GM18526 (cell line): ENCODE measurements around the gene PEAK1.

Experiments
- POLR2A ChIP-seq: IDR thresholded peaks from 3 replicates; pipeline ENCODE4 v1.6.1; 2011; ENCODE audit not compliant: insufficient read length; ENCODE audit errors: extremely low read depth

PEAK1 gene

DNA sequence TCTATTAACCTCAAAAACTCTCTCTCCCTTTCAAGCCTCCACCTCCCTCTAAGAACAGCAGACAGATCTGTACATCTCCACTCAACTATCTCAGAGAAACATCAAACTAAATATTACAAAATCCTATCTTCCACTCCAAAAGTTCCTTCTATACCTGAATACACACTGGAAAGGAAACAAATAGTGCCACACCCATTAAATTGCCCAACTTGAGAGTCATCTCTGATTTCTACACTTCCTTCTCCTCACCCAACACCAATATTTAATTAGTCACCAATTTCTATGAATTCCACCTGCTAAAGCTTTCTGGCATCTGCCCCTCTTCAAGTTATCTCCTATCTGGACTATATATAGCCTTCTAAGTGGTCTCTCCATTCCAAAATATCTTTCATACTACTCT is 65.8 kb downstream of the PEAK1 start:
- no peak for TF ChIP-seq POLR2A

- no peak for TF ChIP-seq POLR2A
Measured at GRCh38 chr15:77352887-77353286, 67.0 kb downstream of the PEAK1 start.

DNA sequence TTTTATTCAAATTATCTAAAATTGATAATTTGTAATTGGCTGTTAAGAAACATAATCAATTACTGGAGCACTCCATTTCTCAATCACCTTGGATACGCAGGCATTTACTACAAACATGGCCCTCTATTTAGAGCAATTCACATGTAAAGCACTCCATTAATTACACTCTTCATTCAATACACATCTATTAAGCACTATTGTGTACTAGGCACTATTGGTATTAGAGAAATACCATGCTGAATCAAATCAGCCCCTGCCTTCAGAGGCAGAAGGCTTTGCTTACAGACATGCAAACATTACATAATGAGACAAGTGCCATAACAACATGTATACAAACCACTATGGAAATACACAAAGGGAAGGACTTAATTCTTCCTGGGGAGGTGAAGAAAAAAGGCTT is 69.1 kb downstream of the PEAK1 start:
- TF ChIP-seq POLR2A, result no peak

DNA sequence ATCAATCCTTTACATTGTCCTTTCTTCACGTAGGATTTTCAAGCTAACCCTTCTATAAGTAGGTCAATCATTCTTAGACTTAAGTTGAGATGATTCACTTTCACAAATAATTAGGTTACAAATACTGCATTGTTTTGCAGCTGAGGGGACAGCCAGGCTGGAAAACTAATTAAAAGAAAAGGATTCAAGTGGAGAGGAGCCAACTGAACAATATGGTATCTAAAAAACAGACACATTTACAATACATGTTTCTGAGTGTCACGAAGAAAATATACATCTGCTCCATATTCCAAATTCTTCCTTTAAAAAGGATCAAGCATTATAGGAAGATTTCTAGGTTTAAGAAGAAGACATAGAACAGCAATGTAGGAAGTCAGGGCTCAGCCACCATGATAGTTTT is 70.2 kb downstream of the PEAK1 start:
- no peak for TF ChIP-seq POLR2A

DNA sequence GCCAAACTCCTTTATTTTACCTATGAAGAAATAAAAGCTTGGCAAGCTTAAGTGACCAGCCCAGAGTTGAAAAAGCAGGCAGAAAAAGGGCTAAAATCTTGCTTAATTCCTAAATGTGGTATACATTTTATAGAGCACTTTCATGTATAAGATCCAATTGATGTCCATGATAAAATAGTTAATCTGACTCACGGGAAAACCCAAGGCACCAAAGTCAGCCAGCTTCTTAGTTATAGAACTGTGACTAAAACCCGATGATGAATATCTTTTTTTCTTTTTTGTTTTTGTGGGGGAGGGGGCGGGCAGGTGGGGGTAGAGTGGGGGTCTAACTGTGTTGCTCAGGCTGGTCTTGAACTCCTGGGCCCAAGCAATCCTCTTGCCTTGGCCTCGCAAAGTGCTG is 71.4 kb downstream of the PEAK1 start:
- TF ChIP-seq POLR2A, result no peak

DNA sequence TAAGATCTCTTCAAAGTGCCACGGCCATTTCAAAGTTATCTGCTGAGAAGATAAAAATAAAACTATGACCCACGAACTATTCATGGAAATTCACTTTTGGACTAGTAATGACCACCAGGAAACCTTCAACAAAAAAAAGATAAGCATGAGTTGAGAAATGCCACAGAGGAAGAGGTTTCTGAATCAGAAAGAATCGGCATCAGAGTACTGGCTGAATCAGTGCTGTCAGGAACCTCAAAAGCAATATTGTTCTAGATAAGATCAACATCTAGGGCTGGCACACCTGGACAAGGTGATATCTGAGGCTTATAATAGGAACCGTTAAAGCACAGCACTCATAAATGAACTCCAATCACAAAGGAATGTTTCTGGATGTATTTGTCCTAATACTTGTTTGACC is 72.7 kb downstream of the PEAK1 start:
- no peak for TF ChIP-seq POLR2A

DNA sequence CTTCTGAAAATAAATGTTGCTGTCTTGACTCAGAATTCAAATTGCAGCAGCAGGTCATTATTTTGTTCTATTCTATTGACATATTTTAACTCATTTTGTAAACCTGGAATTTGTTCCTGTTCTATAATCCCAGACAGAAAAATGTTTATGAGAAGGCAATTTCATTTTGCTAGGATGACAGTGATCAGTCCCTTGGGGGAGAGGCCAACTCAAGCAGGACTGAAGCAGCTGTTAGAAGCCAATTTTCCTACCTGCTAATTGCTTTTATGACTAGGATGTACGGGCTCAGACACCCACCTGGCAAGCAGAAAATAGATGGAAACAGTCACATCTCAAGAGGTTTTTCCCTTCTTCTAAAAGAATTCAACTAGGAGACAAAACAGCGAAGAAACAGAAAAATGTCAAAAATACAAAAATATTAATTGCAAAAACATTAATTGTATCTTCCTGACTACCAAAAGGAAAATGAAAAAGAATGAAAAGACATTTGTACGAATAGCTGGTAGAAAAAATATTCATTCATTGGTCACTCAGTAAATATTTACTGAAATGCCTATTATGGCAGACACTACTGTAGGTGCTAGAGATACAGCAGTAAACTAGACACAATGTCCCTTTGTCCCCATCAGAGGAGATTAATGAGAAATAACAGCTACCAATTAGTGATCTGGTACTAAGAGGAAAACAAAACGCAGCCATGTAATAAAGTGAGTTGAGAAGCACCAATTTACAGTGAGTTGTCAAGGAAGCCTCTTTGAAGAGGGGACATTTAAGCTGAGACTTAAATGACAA is 73.5 kb downstream of the PEAK1 start:
- no peak for TF ChIP-seq POLR2A

- TF ChIP-seq POLR2A, result no peak
Measured at GRCh38 chr15:77342807-77343206, 77.1 kb downstream of the PEAK1 start.

GRCh38 chr15:77340245-77340644 is 79.7 kb downstream of the PEAK1 start:
- no peak for TF ChIP-seq POLR2A

- TF ChIP-seq POLR2A, result no peak
Measured at GRCh38 chr15:77336006-77336405, 83.9 kb downstream of the PEAK1 start.

DNA sequence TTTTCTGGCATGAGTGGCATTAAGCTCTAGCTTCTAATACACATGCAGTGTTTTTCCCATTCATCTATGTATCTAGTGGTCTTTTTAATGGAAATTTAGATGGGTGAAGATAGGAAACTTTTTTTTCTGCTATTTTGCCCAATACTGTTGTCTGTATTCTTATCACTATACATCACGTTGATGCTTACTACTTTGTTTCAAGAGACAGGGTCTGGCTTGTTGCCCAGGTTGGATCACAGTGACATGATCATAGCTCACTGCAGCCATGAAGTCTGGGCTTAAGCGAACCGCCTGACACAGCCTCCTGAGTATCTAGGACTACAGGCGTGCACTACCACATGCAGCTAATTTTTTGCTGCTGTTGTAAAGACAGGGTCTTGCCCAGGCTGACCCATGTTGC is 84.6 kb downstream of the PEAK1 start:
- TF ChIP-seq POLR2A, result no peak

GRCh38 chr15:77333166-77333565 is 86.7 kb downstream of the PEAK1 start:
- TF ChIP-seq POLR2A, result no peak

GRCh38 chr15:77329202-77329601 is 90.7 kb downstream of the PEAK1 start:
- TF ChIP-seq POLR2A, result no peak

GRCh38 chr15:77327844-77328529 is 91.9 kb downstream of the PEAK1 start:
- no peak for TF ChIP-seq POLR2A

- no peak for TF ChIP-seq POLR2A
Measured at GRCh38 chr15:77327168-77327567, 92.7 kb downstream of the PEAK1 start.

GRCh38 chr15:77326366-77326765 is 93.5 kb downstream of the PEAK1 start:
- TF ChIP-seq POLR2A, result no peak

DNA sequence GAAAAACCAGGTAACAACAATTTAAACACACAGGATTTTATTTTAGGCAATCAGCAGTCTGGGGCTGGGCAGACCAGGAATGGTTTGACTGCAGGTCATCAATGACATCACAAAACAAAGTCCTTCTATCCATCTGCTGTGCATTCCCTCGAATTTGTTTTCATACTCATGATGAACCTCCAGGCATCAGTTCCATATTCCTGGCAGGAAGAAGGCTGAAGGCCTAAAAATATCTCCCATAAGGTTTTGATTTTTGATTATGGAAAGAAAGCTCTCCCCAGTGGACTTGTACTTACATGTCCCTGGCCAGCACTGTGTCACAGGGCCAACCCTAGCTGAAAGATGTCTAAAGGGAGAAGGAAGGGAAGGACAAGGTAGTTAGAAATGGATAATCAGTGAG is 107.4 kb downstream of the PEAK1 start:
- no peak for TF ChIP-seq POLR2A

GRCh38 chr15:77311618-77312398 is 108.1 kb downstream of the PEAK1 start:
- TF ChIP-seq POLR2A, result no peak
